Panc1 (cell line): ENCODE data around the gene PRKCZ. TPM values are rescaled to one million over a fixed set of nuclear protein-coding genes. Genes with fewer than 3 reads are reported as not detected.

ENCODE experiments used
- ATAC-seq: fragments of 200-7000 bp; cut with Tn5 transposase; 2 replicates; pipeline ENCODE4 v1.9.1; 2020; ENCODE audit warnings: mild to moderate bottlenecking, moderate library complexity
- BruUV-seq: library from RNA; stranded (reverse); fragments of 400-500 nt; replicated peaks from 2 replicates; lab custom pipeline; 2021; lab: Mats Ljungman, UMichigan
- CTCF ChIA-PET: fragments of 300-600 bp; sonication (Branson Sonifier 250); formaldehyde crosslinking; loops from one replicate; lab custom pipeline; 2022; ENCODE audit warnings: antibody characterized with exemption; lab: Charles Lee
- POLR2A ChIA-PET: fragments of 300-600 bp; sonication (Branson Sonifier 250); formaldehyde crosslinking; loops from one replicate; lab custom pipeline; 2022; ENCODE audit warnings: antibody characterized with exemption; lab: Charles Lee
- DNase-seq: peaks from one replicate; pipeline ENCODE4 v3.0.0-alpha.2; 2010; ENCODE audit warnings: low read depth, low spot score
- H3K27ac ChIP-seq: 2 replicates; pipeline ENCODE4 v1.5.1; 2011; ENCODE audit warnings: mild to moderate bottlenecking, low read length, inconsistent platforms
- H3K27me3 ChIP-seq: fragments of 200-500 bp; sonication (Bioruptor generic); 2 replicates; pipeline ENCODE4 v1.6.0; 2014; ENCODE audit warnings: low read length, inconsistent platforms; ENCODE audit not compliant: control insufficient read depth, insufficient read depth
- H3K36me3 ChIP-seq: fragments of 200-500 bp; sonication (Bioruptor generic); 2 replicates; pipeline ENCODE4 v1.5.1; 2014; ENCODE audit warnings: inconsistent platforms, mild to moderate bottlenecking, low read length, moderate library complexity; ENCODE audit not compliant: control insufficient read depth, insufficient read depth
- H3K4me1 ChIP-seq: 2 replicates; pipeline ENCODE4 v1.5.1; 2011; ENCODE audit warnings: inconsistent platforms, mild to moderate bottlenecking, low read length, moderate library complexity; ENCODE audit not compliant: control insufficient read depth, insufficient read depth
- H3K4me3 ChIP-seq, 2 experiments: 2 replicates each; pipeline ENCODE4 v1.5.1; 2011 to 2012; ENCODE audit warnings: low read depth in 2 of 2, low read length in 2 of 2, mild to moderate bottlenecking in 2 of 2, inconsistent platforms in 1 of 2, moderate library complexity in 1 of 2
- H3K9me3 ChIP-seq: fragments of 200-500 bp; sonication (Bioruptor generic); 2 replicates; pipeline ENCODE4 v1.5.1; 2014; ENCODE audit warnings: low read depth, mild to moderate bottlenecking, inconsistent platforms, low read length, moderate library complexity; ENCODE audit not compliant: control insufficient read depth, insufficient read depth
- POLR2AphosphoS5 ChIP-seq: IDR thresholded peaks from 2 replicates; pipeline ENCODE4 v1.6.1; 2012; ENCODE audit warnings: mild to moderate bottlenecking, low read depth, low read length, moderate library complexity
- REST ChIP-seq, 2 experiments: IDR thresholded peaks; 2 replicates each; pipeline ENCODE4 v1.6.1; 2011 to 2012; ENCODE audit warnings: low read depth in 2 of 2, control low read depth in 1 of 2, low read length in 1 of 2, mild to moderate bottlenecking in 1 of 2, moderate library complexity in 1 of 2; ENCODE audit not compliant: insufficient read depth in 1 of 2
- SIN3A ChIP-seq: IDR thresholded peaks from 2 replicates; pipeline ENCODE4 v1.6.1; 2012; ENCODE audit warnings: low read depth, mild to moderate bottlenecking, low read length, moderate library complexity, borderline replicate concordance; ENCODE audit not compliant: insufficient read depth
- TCF7L2 ChIP-seq: IDR thresholded peaks from 2 replicates; pipeline ENCODE4 v1.6.1; 2011; ENCODE audit warnings: mild to moderate bottlenecking, low read depth, low read length, inconsistent platforms
- in situ Hi-C: cut with HindIII; loops from 2 replicates; pipeline ENCODE4 v1.10.0; 2016; ENCODE audit warnings: low sequenced_read_pairs, low pct_unique_long_range_greater_than_20kb
- intact Hi-C: fragments of 100-400 bp; cut with micrococcal nuclease; formaldehyde crosslinking; loops from one replicate; pipeline ENCODE4 v1.10.0; 2022; ENCODE audit not compliant: unreplicated experiment
- total RNA-seq: library from RNA; stranded (reverse); gene quantifications from one replicate; pipeline ENCODE4 v1.2.1, GENCODE V29; 2021; ENCODE audit not compliant: unreplicated experiment
- TF ChIP-seq, protein P1 (sequence below): fragments of 450-650 bp; IDR thresholded peaks from 2 replicates; pipeline ENCODE4 v1.5.1; 2017; ENCODE audit warnings: mild to moderate bottlenecking

The PRKCZ gene
- total RNA-seq, 1 experiment from 2014 or later: 26.7 TPM

- H3K4me1 ChIP-seq: peaks cover 9% of the 10 kb centered on the region
- ChIA-PET CTCF (no interaction called here), POLR2A (no interaction called here)
- no peaks in the 10 kb centered on the region for H3K27me3 ChIP-seq
- H3K27ac ChIP-seq: no peak overlapping the region
- TF ChIP-seq SIN3A (no peak), TCF7L2 (no peak), REST (IDR thresholded peaks at IDR 0.05; ENCODE audit: insufficient read depth in 1 of 2, low read depth in 2 of 2, low read length in 1 of 2) (no peak), POLR2AphosphoS5 (no peak)
- TF ChIP-seq, protein P1, sequence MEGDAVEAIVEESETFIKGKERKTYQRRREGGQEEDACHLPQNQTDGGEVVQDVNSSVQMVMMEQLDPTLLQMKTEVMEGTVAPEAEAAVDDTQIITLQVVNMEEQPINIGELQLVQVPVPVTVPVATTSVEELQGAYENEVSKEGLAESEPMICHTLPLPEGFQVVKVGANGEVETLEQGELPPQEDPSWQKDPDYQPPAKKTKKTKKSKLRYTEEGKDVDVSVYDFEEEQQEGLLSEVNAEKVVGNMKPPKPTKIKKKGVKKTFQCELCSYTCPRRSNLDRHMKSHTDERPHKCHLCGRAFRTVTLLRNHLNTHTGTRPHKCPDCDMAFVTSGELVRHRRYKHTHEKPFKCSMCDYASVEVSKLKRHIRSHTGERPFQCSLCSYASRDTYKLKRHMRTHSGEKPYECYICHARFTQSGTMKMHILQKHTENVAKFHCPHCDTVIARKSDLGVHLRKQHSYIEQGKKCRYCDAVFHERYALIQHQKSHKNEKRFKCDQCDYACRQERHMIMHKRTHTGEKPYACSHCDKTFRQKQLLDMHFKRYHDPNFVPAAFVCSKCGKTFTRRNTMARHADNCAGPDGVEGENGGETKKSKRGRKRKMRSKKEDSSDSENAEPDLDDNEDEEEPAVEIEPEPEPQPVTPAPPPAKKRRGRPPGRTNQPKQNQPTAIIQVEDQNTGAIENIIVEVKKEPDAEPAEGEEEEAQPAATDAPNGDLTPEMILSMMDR: no peak
- H3K36me3 ChIP-seq: no peaks in the 10 kb centered on the region; the same call in 1 of the 2 replicates
- in situ Hi-C loops: no loop called here
- intact Hi-C loops: loop anchor here (5.0 kb wide), 1 partner anchor 106 kb away; no protein-coding TSS in a partner anchor
- DNase-seq (no peak), ATAC-seq (no peak)
- H3K9me3 ChIP-seq: no peaks in the 10 kb centered on the region
- no TSS peak for BruUV-seq
- no peak overlapping the region for H3K4me3 ChIP-seq
These were observed 2.2 kb upstream of the PRKCZ start for GRCh38 chr1:2047749-2048729.

GRCh38 chr1:2049225-2049717 lies 940 bp upstream of the PRKCZ start:
- POLR2A ChIA-PET: no interaction called here
- intact Hi-C loops (loop anchor here (5.0 kb wide), 1 partner anchor 107 kb away; no protein-coding TSS in a partner anchor), in situ Hi-C loops (no loop called here)
- CTCF ChIA-PET: interaction anchor here (0.6 to 0.9 kb wide), 2 partner anchors 13 to 54 kb away, joined by 4 to 10 read pairs; no protein-coding TSS in a partner anchor
- ATAC-seq (peak; percentile 57), DNase-seq (no peak)
- H3K27ac ChIP-seq: peak overlapping the region; percentile 66; the same call in 1 of the 2 replicates
- H3K27me3 ChIP-seq: no peaks in the 10 kb centered on the region
- TF ChIP-seq, protein P1: peak; percentile 76
- no peak for TF ChIP-seq POLR2AphosphoS5
- H3K4me1 ChIP-seq: peaks cover 9% of the 10 kb centered on the region
- no TSS peak for BruUV-seq
- no peaks in the 10 kb centered on the region; the same call in 1 of the 2 replicates for H3K36me3 ChIP-seq
- no peaks in the 10 kb centered on the region for H3K9me3 ChIP-seq
- H3K4me3 ChIP-seq: peak overlapping the region; percentile 65 to 73
